ENCODE results near the gene OPN1LW.

- TF ChIP-seq ZFX (IDR thresholded peaks at IDR 0.05) (no peak), CTCF (conservative IDR thresholded peaks at IDR 0.05) (no peak)
These were observed 17.9 kb upstream of the OPN1LW start for GRCh38 chrX:154126101-154126500.

Measured in C4-2B (cell line).